K562 (cell line): ENCODE data around the gene GPRC5B. TPM values are rescaled to one million over a fixed set of nuclear protein-coding genes. Genes with fewer than 3 reads are reported as not detected.

Experiments
- ATAC-seq: fragments of 200-7000 bp; cut with Tn5 transposase; 3 replicates; pipeline ENCODE4 v1.9.1; 2020; ENCODE audit warnings: moderate library complexity
- BruUV-seq: library from RNA; stranded (reverse); fragments of 400-500 nt; replicated peaks from 2 replicates; lab custom pipeline; 2021; lab: Mats Ljungman, UMichigan
- CTCF ChIA-PET: fragments of 300-600 bp; formaldehyde crosslinking; extraction: SDS; loops from one replicate; lab custom pipeline; 2021; ENCODE audit warnings: low intra/inter-chr PET ratio; lab: Yijun Ruan, JAX
- POLR2A ChIA-PET: fragments of 300-600, 350-650 bp; sonication (Branson Sonifier 250); formaldehyde crosslinking; extraction: SDS; loops from one replicate; lab custom pipeline; 2021; ENCODE audit warnings: antibody characterized with exemption, inconsistent platforms; lab: Yijun Ruan, JAX
- DNase-seq, 4 experiments: peaks; one replicate each; pipeline versions ENCODE4 v3.0.0 to v3.0.0-alpha.2; 2011 to 2018; ENCODE audit warnings: low spot score in 3 of 4, mixed read lengths in 3 of 4; ENCODE audit errors: extremely low read depth in 1 of 4
- FAIRE-seq: peaks from 2 replicates; lab custom pipeline; 2011; peaks lifted over from hg19 to GRCh38; lab: Jason Lieb, UNC
- H2AFZ ChIP-seq: 2 replicates; pipeline ENCODE4 v1.6.0; 2011; ENCODE audit warnings: low read depth, low read length, control low read depth, inconsistent platforms
- H3K27ac ChIP-seq: fragments of 200-600 bp; 3 replicates; pipeline ENCODE4 v1.8.0; 2011; ENCODE audit warnings: low read depth, mild to moderate bottlenecking, control low read depth, inconsistent platforms, low read length, moderate library complexity, mixed read lengths; ENCODE audit errors: extremely low read depth
- H3K27me3 ChIP-seq, 2 experiments: fragments of 300-600 bp in 1 of 2; 2 replicates in 1 of 2; 3 replicates in 1 of 2; pipeline versions ENCODE4 v1.6.0 to v1.8.0; 2011; ENCODE audit warnings: inconsistent platforms in 2 of 2, low read length in 2 of 2, mild to moderate bottlenecking in 1 of 2, mixed read lengths in 1 of 2, moderate library complexity in 1 of 2; ENCODE audit not compliant: control insufficient read depth in 2 of 2, insufficient read depth in 2 of 2
- H3K36me3 ChIP-seq: fragments of 300-600 bp; 3 replicates; pipeline ENCODE4 v1.8.0; 2011; ENCODE audit warnings: mild to moderate bottlenecking, low read length, inconsistent platforms; ENCODE audit not compliant: control insufficient read depth, insufficient read depth
- H3K4me1 ChIP-seq, 2 experiments: fragments of 200-600 bp in 1 of 2; replicated peaks in 1 of 2; 2 replicates in 1 of 2; 3 replicates in 1 of 2; pipeline versions ENCODE4 v1.5.1 to v1.8.0; 2011; ENCODE audit warnings: inconsistent platforms in 2 of 2, low read length in 2 of 2, mild to moderate bottlenecking in 1 of 2, mixed read lengths in 1 of 2, moderate library complexity in 1 of 2; ENCODE audit not compliant: control insufficient read depth in 2 of 2, insufficient read depth in 2 of 2
- H3K4me2 ChIP-seq: 2 replicates; pipeline ENCODE4 v1.6.1; 2011; ENCODE audit warnings: low read length, control low read depth, inconsistent platforms, mixed read lengths; ENCODE audit not compliant: insufficient read depth
- H3K4me3 ChIP-seq: fragments of 200-600 bp; sonication (generic), shearing (Covaris generic); 2 replicates; pipeline ENCODE4 v1.5.1; 2016; ENCODE audit warnings: control low read depth, inconsistent platforms
- H3K79me2 ChIP-seq: fragments of 200-600 bp; 3 replicates; pipeline ENCODE4 v1.8.0; 2011; ENCODE audit warnings: low read length, inconsistent platforms; ENCODE audit not compliant: control insufficient read depth, insufficient read depth
- H3K9ac ChIP-seq, 2 experiments: 2 replicates each; pipeline versions ENCODE4 v1.6.0 to v1.6.1; 2011; ENCODE audit warnings: low read depth in 2 of 2, low read length in 2 of 2, control low read depth in 1 of 2, inconsistent platforms in 1 of 2, mild to moderate bottlenecking in 1 of 2, mixed read lengths in 1 of 2; ENCODE audit not compliant: insufficient read depth in 1 of 2
- H3K9me1 ChIP-seq: one replicate; pipeline ENCODE4 v1.6.0; 2011; ENCODE audit warnings: inconsistent platforms, mild to moderate bottlenecking, low read length, moderate library complexity; ENCODE audit not compliant: control insufficient read depth, insufficient read depth
- H3K9me3 ChIP-seq: replicated peaks from 2 replicates; pipeline ENCODE4 v1.5.1; 2011; ENCODE audit warnings: low read depth, low read length, inconsistent platforms; ENCODE audit not compliant: control insufficient read depth, insufficient read depth
- H4K20me1 ChIP-seq: replicated peaks from 2 replicates; pipeline ENCODE4 v1.6.1; 2011; ENCODE audit warnings: low read length, inconsistent platforms, mixed read lengths; ENCODE audit not compliant: control insufficient read depth, insufficient read depth
- HINFP ChIP-seq: fragments of 450-650 bp; conservative IDR thresholded peaks from 2 replicates; pipeline ENCODE4 v1.6.1; 2016; ENCODE audit warnings: missing genetic modification characterization, low read depth, mild to moderate bottlenecking, control low read depth, missing compliant biosample characterization
- HMGN3 ChIP-seq: IDR thresholded peaks from 2 replicates; pipeline ENCODE4 v1.6.1; 2011; ENCODE audit warnings: borderline replicate concordance, low read depth, mild to moderate bottlenecking, mixed read lengths, low read length; ENCODE audit not compliant: insufficient read length; ENCODE audit errors: extremely low read depth
- KHSRP ChIP-seq: fragments of 450-650 bp; IDR thresholded peaks from 2 replicates; pipeline ENCODE4 v1.6.1; 2017
- PRDM10 ChIP-seq: fragments of 450-650 bp; IDR thresholded peaks from 2 replicates; pipeline ENCODE4 v1.6.1; 2018; ENCODE audit not compliant: partially characterized antibody
- PTBP1 ChIP-seq: fragments of 200-400 bp; formaldehyde crosslinking; IDR thresholded peaks from 2 replicates; pipeline ENCODE4 v1.6.1; 2017; ENCODE audit warnings: low read depth, low read length
- RBFOX2 ChIP-seq: fragments of 200-400 bp; formaldehyde crosslinking; IDR thresholded peaks from 2 replicates; pipeline ENCODE4 v1.6.1; 2017; ENCODE audit warnings: low read depth, mild to moderate bottlenecking, low read length, moderate library complexity
- REST ChIP-seq, 2 experiments: fragments of 450-650 bp; formaldehyde crosslinking in 1 of 2; IDR thresholded peaks; 2 replicates each; pipeline versions ENCODE4 v1.4.0 to v1.6.1; 2014 to 2020; ENCODE audit warnings: mild to moderate bottlenecking in 2 of 2, borderline replicate concordance in 1 of 2, low read depth in 1 of 2
- WGBS: fragments of 100-300 bp; shearing (Covaris generic); methylation state at CpG from one replicate; pipeline ENCODE4 v1.1.6; 2016; ENCODE audit warnings: low coverage, mixed read lengths; ENCODE audit not compliant: insufficient coverage; ENCODE audit errors: missing lambda C conversion rate; 5-methylcytosine and 5-hydroxymethylcytosine counted together
- in situ Hi-C: fragments of 300-500 bp; cut with MboI; formaldehyde crosslinking; loops from 4 replicates; pipeline ENCODE4 v1.15.0; 2018; ENCODE audit warnings: inconsistent platforms, mixed read lengths
- intact Hi-C: fragments of 100-400 bp; cut with micrococcal nuclease; formaldehyde crosslinking; loops from 2 replicates; pipeline ENCODE4 v1.14.2; 2022
- polyA plus RNA-seq, 8 experiments: library from polyadenylated mRNA; depleted of rRNA in 4 of 8; stranded (reverse) in 5 of 8; unstranded in 3 of 8; fragments of >200 nt; fragmentation: Nextera tagmentation in 2 of 8; fragmentation: Illumina TruSeq in 1 of 8; extraction: Ambion mirVana in 2 of 8; extraction: Trizol in 1 of 8; gene quantifications; 2 replicates each; pipeline versions ENCODE4 v1.2.1 to v1.2.3, GENCODE V29; 2011 to 2014; ENCODE audit warnings: inconsistent platforms in 1 of 8, missing spikeins in 1 of 8
- total RNA-seq, 7 experiments: library from RNA; depleted of rRNA in 6 of 7; stranded (reverse); fragments of >200 nt in 6 of 7; fragmentation: Illumina TruSeq in 2 of 7; extraction: Trizol in 2 of 7; gene quantifications; 2 replicates each; pipeline versions ENCODE4 v1.2.1 to v1.2.3, GENCODE V29; 2011 to 2021; ENCODE audit warnings: low replicate concordance in 1 of 7

Gene GPRC5B
- total and polyA plus RNA-seq, 9 of the 15 experiments (the other 6 are each of a cell fraction or from before 2014, with no cell fraction given): 0.65 to 5.5 (median 1.3) TPM

- no peaks in the 10 kb centered on the region for H3K9me3 ChIP-seq
- WGBS: 22% methylated on average over 4 of the region's 4 CpGs
- H3K36me3 ChIP-seq: no peaks in the 10 kb centered on the region
- no TSS peak for BruUV-seq
- no peaks in the 10 kb centered on the region for H3K79me2 ChIP-seq
- no peaks in the 10 kb centered on the region for H4K20me1 ChIP-seq
- no peak for DNase-seq
- no peak overlapping the region for H2AFZ ChIP-seq
- H3K9me1 ChIP-seq: no peaks in the 10 kb centered on the region
- H3K4me3 ChIP-seq: no peak overlapping the region
- peaks cover 6 to 14% of the 10 kb centered on the region in 2 experiments; a peak in 3 of 5 replicates for H3K27me3 ChIP-seq
- no peak overlapping the region for H3K9ac ChIP-seq
- no peak for ATAC-seq
- ChIA-PET CTCF (no interaction called here), POLR2A (interaction anchor here (0.6 kb wide), 1 partner anchor 34 kb away, joined by 3 read pairs; no protein-coding TSS in a partner anchor)
- FAIRE-seq: no peak
- H3K27ac ChIP-seq: no peak overlapping the region
- H3K4me2 ChIP-seq: no peak overlapping the region
- in situ Hi-C loops (no loop called here), intact Hi-C loops (no loop called here)
- no peaks in the 10 kb centered on the region for H3K4me1 ChIP-seq
- no peak for TF ChIP-seq PTBP1
- TF ChIP-seq HINFP (tag): no peak
- no peak for TF ChIP-seq RBFOX2
- no peak for TF ChIP-seq PRDM10
- no peak for TF ChIP-seq HMGN3
- TF ChIP-seq REST (IDR thresholded peaks at IDR 0.05; ENCODE audit: borderline replicate concordance): no peak
- no peak for TF ChIP-seq REST (CRISPR knock-in tag; IDR thresholded peaks at IDR 0.05; ENCODE audit: low read depth)
- TF ChIP-seq KHSRP: no peak
Observed at GRCh38 chr16:19859603-19860002, 25.0 kb downstream of the GPRC5B start.
